GM08714 (cell line): ENCODE measurements around the gene CYB561D2.

Source experiments
- H3K4me3 ChIP-seq: fragments of 200-500 bp; sonication (Bioruptor generic); 2 replicates; pipeline ENCODE4 v1.5.1; 2014; ENCODE audit warnings: mild to moderate bottlenecking, low read length, inconsistent platforms
- ZNF274 ChIP-seq: IDR thresholded peaks from 2 replicates; pipeline ENCODE4 v1.6.1; 2012; ENCODE audit warnings: mild to moderate bottlenecking, low read depth, low read length

Gene CYB561D2

GRCh38 chr3:50341996-50342650 lies 8.5 kb upstream of the CYB561D2 start:
- H3K4me3 ChIP-seq = no peak overlapping the region
- TF ChIP-seq ZNF274 = no peak

- no peak for TF ChIP-seq ZNF274
- no peak overlapping the region for H3K4me3 ChIP-seq
Measured at GRCh38 chr3:50342813-50343633, 7.6 kb upstream of the CYB561D2 start.

GRCh38 chr3:50345008-50345407 lies 5.7 kb upstream of the CYB561D2 start:
- no peak overlapping the region for H3K4me3 ChIP-seq
- TF ChIP-seq ZNF274 = no peak

GRCh38 chr3:50345586-50346234 lies 5.0 kb upstream of the CYB561D2 start, which contains the start of gene ZMYND10:
TSS of gene ZMYND10 (minus strand) at chr3:50345732. CDS start at chr3:50345579, 153 bp downstream.
- no peak for TF ChIP-seq ZNF274
- peak within 1 kb of the TSS; percentile 26; the same call in 1 of the 2 replicates for H3K4me3 ChIP-seq

- H3K4me3 ChIP-seq = no peak overlapping the region
- TF ChIP-seq ZNF274 = no peak
Measured at GRCh38 chr3:50347187-50347813, 3.4 kb upstream of the CYB561D2 start.

- peak overlapping the region; percentile 87 for H3K4me3 ChIP-seq
- TF ChIP-seq ZNF274 = no peak
Measured at GRCh38 chr3:50350213-50350526, 492 bp upstream of the CYB561D2 start.

GRCh38 chr3:50351323-50351697 lies 648 bp downstream of the CYB561D2 start:
- TF ChIP-seq ZNF274 = no peak
- peak overlapping the region; percentile 87; the same call in 1 of the 2 replicates for H3K4me3 ChIP-seq

- TF ChIP-seq ZNF274 = no peak
- H3K4me3 ChIP-seq = no peak overlapping the region
Measured at GRCh38 chr3:50352781-50353180, 2.1 kb downstream of the CYB561D2 start.

GRCh38 chr3:50353245-50354004 lies 2.8 kb downstream of the CYB561D2 start:
- H3K4me3 ChIP-seq = no peak overlapping the region
- no peak for TF ChIP-seq ZNF274

- TF ChIP-seq ZNF274 = no peak
- H3K4me3 ChIP-seq = no peak overlapping the region
Measured at GRCh38 chr3:50354186-50354764, 3.6 kb downstream of the CYB561D2 start.

- no peak for TF ChIP-seq ZNF274
- no peak overlapping the region for H3K4me3 ChIP-seq
Measured at GRCh38 chr3:50354850-50355249, 4.2 kb downstream of the CYB561D2 start.

- no peak for TF ChIP-seq ZNF274
- no peak overlapping the region; the same call in 1 of the 2 replicates for H3K4me3 ChIP-seq
Measured at GRCh38 chr3:50355829-50356552, 5.3 kb downstream of the CYB561D2 start.

- no peak for TF ChIP-seq ZNF274
- H3K4me3 ChIP-seq = no peak overlapping the region; the same call in 1 of the 2 replicates
Measured at GRCh38 chr3:50356553-50356952, 5.9 kb downstream of the CYB561D2 start.
